T-helper 1 cell (primary cell): ENCODE data around the gene DUSP15.
"Not testable (repeated sequence)": the region's sequence is repeated elsewhere in the genome, so short reads cannot be mapped to it uniquely, and the experiment has no call there.

Experiments
- DNase-seq, 5 donors: peaks; one replicate each; pipeline ENCODE4 v3.0.0-alpha.2; 2012 to 2020

The DUSP15 gene

GRCh38 chr20:31820228-31820627 lies 50.1 kb downstream of the DUSP15 start:
- no peak for DNase-seq

- DNase-seq: no peak
Observed at GRCh38 chr20:31819083-31819784, 51.1 kb downstream of the DUSP15 start, which contains the start of gene MYLK2. Gene MYLK2, plus strand, starts transcription at chr20:31819356. Its CDS starts 225 bp downstream, at chr20:31819581.

DNA sequence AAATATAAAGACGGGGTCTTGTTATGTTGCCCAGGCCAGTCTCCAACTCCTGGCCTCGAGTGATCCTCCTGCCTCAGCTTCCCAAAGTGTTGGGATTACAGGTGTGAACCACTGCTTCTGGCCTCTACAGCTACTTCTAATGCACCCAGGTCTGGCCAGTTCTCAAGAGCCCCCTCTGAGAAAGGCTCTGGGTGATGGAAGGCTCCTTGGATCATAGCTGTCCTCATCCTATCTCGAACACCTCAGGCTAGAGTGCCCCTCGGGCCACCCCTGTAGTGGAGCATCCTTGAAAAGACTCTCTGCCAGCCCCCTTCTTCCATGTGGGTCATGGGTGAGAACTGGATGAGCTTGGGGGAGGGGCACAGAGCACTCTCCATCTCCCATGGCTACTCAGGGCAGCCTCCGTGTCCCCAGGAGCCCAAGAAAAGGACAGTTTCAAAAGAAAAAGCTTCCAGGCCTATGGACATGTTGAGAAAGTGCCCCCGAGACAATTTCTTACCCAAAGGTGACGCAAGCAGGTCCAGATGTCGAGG lies 51.9 kb downstream of the DUSP15 start:
- DNase-seq: no peak

- no peak for DNase-seq
Observed at GRCh38 chr20:31817461-31817860, 52.9 kb downstream of the DUSP15 start.

DNA sequence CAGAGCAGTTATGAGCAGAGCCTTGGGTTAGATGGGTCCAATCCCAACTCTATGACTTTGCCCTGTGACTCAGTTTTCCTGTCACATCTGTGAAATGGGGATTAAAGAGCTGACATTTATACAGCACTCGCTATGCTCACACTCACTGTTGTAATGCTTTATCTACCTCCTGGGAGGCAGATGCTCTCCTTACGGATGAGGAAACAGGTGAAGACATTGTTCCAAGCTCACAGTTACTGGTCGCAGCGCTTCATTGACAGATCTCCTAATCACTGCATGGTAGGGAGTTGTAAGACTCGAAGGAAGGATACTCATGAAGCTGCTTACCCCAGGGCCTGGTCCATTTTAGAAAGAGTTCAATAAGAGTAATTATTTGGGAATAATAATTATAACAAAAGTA lies 54.1 kb downstream of the DUSP15 start:
- no peak for DNase-seq

GRCh38 chr20:31815408-31816188 lies 54.7 kb downstream of the DUSP15 start:
- no peak for DNase-seq

GRCh38 chr20:31814142-31814541 lies 56.2 kb downstream of the DUSP15 start:
- DNase-seq: not testable (repeated sequence)

DNA sequence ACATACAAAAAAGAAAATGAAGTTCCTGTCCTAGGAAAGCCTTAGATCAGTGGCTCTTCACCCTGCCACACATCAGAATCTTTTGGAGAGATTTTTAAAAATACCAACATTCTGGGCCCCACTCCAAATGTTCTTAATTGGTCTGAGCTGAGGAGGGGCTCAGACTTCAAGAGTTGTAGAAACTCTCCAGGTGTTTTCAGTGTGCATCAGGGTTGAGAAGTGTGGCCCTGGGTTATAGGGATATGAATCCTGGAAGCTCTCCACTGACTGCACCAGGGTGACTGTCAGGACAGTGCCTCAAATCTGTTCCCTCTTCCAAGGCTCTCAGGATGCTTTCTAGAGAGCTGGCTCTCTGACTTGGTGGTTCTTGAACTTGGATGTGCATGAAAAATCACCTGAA lies 56.7 kb downstream of the DUSP15 start:
- DNase-seq: no peak

- DNase-seq: no peak
Observed at GRCh38 chr20:31811796-31812728, 58.3 kb downstream of the DUSP15 start.

DNA sequence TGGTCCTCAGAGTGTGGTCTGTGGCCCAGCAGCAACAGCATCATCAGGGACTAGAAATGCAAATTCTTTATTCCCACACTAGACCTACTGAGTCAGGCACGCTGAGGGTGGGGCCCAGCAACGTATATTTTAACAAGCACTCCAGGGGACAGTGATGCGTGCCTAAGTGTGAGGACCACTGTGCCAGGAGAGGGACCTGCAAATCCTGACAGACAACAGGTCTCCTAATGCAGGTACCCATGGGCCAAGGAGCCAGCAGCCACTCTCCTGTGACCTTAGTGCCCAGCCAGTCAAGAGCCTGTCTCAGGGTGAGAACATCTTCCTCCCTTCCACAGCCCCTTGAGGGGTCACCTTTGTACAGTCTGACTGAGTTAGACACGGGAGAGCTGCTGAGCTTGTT lies 59.1 kb downstream of the DUSP15 start:
- DNase-seq: no peak
